HG03571 (cell line): ENCODE data around the gene FAHD2B.
A peak's percentile ranks its signal among the peaks of the same experiment; 100 is the strongest.
"Not testable (repeated sequence)": the region's sequence is repeated elsewhere in the genome, so short reads cannot be mapped to it uniquely, and the experiment has no call there.

Experiments
- ATAC-seq: cut with Tn5 transposase; IDR thresholded peaks from one replicate; pipeline ENCODE4 v1.9.1; 2021; ENCODE audit not compliant: unreplicated experiment

Gene FAHD2B

GRCh38 chr2:97094772-97095611 is at the start of gene FAHD2B:
TSS of gene FAHD2B (minus strand) at chr2:97094882. CDS start at chr2:97091706, 3,176 bp downstream.
- peak; percentile 76 for ATAC-seq

- not testable (repeated sequence) for ATAC-seq
Observed at GRCh38 chr2:97144016-97144415, 49.3 kb upstream of the FAHD2B start.

- not testable (repeated sequence) for ATAC-seq
Observed at GRCh38 chr2:97129090-97129489, 34.4 kb upstream of the FAHD2B start.

GRCh38 chr2:97113882-97114255 is 19.2 kb upstream of the FAHD2B start:
- peak; percentile 5 for ATAC-seq

GRCh38 chr2:97113050-97113881 is 18.6 kb upstream of the FAHD2B start, which contains the start of gene ANKRD36:
TSS of gene ANKRD36 (plus strand) at chr2:97113153. CDS start at chr2:97113740, 587 bp downstream.
- peak; percentile 90 for ATAC-seq

GRCh38 chr2:97112320-97113049 is 17.8 kb upstream of the FAHD2B start:
- peak; percentile 44 for ATAC-seq

- ATAC-seq: not testable (repeated sequence)
Observed at GRCh38 chr2:97111246-97111645, 16.6 kb upstream of the FAHD2B start.

GRCh38 chr2:97106878-97107277 is 12.2 kb upstream of the FAHD2B start:
- not testable (repeated sequence) for ATAC-seq

- ATAC-seq: not testable (repeated sequence)
Observed at GRCh38 chr2:97098786-97099372, 4.2 kb upstream of the FAHD2B start.

- no peak for ATAC-seq
Observed at GRCh38 chr2:97095661-97096060, 979 bp upstream of the FAHD2B start.

GRCh38 chr2:97093983-97094771 is 505 bp downstream of the FAHD2B start:
- ATAC-seq: peak; percentile 21

- ATAC-seq: not testable (repeated sequence)
Observed at GRCh38 chr2:97092946-97093345, 1.7 kb downstream of the FAHD2B start.

- not testable (repeated sequence) for ATAC-seq
Observed at GRCh38 chr2:97088706-97089105, 6.0 kb downstream of the FAHD2B start.

- not testable (repeated sequence) for ATAC-seq
Observed at GRCh38 chr2:97085093-97085492, 9.6 kb downstream of the FAHD2B start.

GRCh38 chr2:97083516-97083915 is 11.2 kb downstream of the FAHD2B start:
- ATAC-seq: not testable (repeated sequence)

GRCh38 chr2:97082206-97082605 is 12.5 kb downstream of the FAHD2B start:
- not testable (repeated sequence) for ATAC-seq

GRCh38 chr2:97080855-97081254 is 13.8 kb downstream of the FAHD2B start:
- not testable (repeated sequence) for ATAC-seq

- ATAC-seq: not testable (repeated sequence)
Observed at GRCh38 chr2:97077213-97077612, 17.5 kb downstream of the FAHD2B start.

- ATAC-seq: not testable (repeated sequence)
Observed at GRCh38 chr2:97070915-97071314, 23.8 kb downstream of the FAHD2B start.

- not testable (repeated sequence) for ATAC-seq
Observed at GRCh38 chr2:97068722-97069121, 26.0 kb downstream of the FAHD2B start.
